ENCODE measurements around the gene CD7.

GRCh38 chr17:82319619-82320062 lies 2.2 kb upstream of the CD7 start:
- TF ChIP-seq, protein P1, sequence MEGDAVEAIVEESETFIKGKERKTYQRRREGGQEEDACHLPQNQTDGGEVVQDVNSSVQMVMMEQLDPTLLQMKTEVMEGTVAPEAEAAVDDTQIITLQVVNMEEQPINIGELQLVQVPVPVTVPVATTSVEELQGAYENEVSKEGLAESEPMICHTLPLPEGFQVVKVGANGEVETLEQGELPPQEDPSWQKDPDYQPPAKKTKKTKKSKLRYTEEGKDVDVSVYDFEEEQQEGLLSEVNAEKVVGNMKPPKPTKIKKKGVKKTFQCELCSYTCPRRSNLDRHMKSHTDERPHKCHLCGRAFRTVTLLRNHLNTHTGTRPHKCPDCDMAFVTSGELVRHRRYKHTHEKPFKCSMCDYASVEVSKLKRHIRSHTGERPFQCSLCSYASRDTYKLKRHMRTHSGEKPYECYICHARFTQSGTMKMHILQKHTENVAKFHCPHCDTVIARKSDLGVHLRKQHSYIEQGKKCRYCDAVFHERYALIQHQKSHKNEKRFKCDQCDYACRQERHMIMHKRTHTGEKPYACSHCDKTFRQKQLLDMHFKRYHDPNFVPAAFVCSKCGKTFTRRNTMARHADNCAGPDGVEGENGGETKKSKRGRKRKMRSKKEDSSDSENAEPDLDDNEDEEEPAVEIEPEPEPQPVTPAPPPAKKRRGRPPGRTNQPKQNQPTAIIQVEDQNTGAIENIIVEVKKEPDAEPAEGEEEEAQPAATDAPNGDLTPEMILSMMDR (IDR thresholded peaks at IDR 0.05) = no peak
- TF ChIP-seq POLR2A (IDR thresholded peaks at IDR 0.05) = no peak

Data from esophagus squamous epithelium (tissue), 4 donors.